Neuronal stem cell (in vitro differentiated cells): Measurements from ENCODE around the gene DGKB.

Experiments used
- DNase-seq: peaks from one replicate; pipeline ENCODE4 v3.0.0-alpha.2; 2013; ENCODE audit warnings: low spot score
- H2AFZ ChIP-seq: one replicate; pipeline ENCODE4 v1.6.1; 2013; ENCODE audit warnings: mild to moderate bottlenecking, low read length, inconsistent platforms
- H2AK5ac ChIP-seq: 2 replicates; pipeline ENCODE4 v1.6.1; 2013; ENCODE audit warnings: low read depth, mild to moderate bottlenecking, inconsistent platforms, low read length, moderate library complexity, mixed read lengths
- H2BK120ac ChIP-seq: 2 replicates; pipeline ENCODE4 v1.6.1; 2013; ENCODE audit warnings: low read depth, mild to moderate bottlenecking, inconsistent platforms, low read length, moderate library complexity, mixed read lengths
- H2BK12ac ChIP-seq: one replicate; pipeline ENCODE4 v1.6.1; 2013; ENCODE audit warnings: low read length, inconsistent platforms
- H2BK15ac ChIP-seq: 2 replicates; pipeline ENCODE4 v1.6.1; 2013; ENCODE audit warnings: mild to moderate bottlenecking, low read length, inconsistent platforms, mixed read lengths
- H2BK5ac ChIP-seq: one replicate; pipeline ENCODE4 v1.6.1; 2013; ENCODE audit warnings: inconsistent platforms, mild to moderate bottlenecking, low read length, moderate library complexity
- H3K14ac ChIP-seq: one replicate; pipeline ENCODE4 v1.6.1; 2013; ENCODE audit warnings: low read length, inconsistent platforms
- H3K18ac ChIP-seq: 2 replicates; pipeline ENCODE4 v1.6.1; 2013; ENCODE audit warnings: low read length, inconsistent platforms
- H3K23ac ChIP-seq: 2 replicates; pipeline ENCODE4 v1.6.1; 2013; ENCODE audit warnings: low read depth, mild to moderate bottlenecking, mixed read lengths, low read length, inconsistent platforms; ENCODE audit not compliant: poor library complexity
- H3K27ac ChIP-seq: replicated peaks from 3 replicates; pipeline ENCODE4 v1.5.1; 2013; ENCODE audit warnings: low read length, inconsistent platforms
- H3K27me3 ChIP-seq, 3 experiments: 2 replicates each; pipeline ENCODE4 v1.6.1; 2013; ENCODE audit warnings: low read length in 3 of 3, mild to moderate bottlenecking in 2 of 3, inconsistent platforms in 1 of 3, low read depth in 1 of 3, mixed read lengths in 1 of 3, moderate library complexity in 1 of 3; ENCODE audit not compliant: control insufficient read depth in 3 of 3, insufficient read depth in 3 of 3
- H3K36me3 ChIP-seq, 2 donors: replicated peaks in 1 of 2; 2 replicates each; pipeline ENCODE4 v1.6.1; 2013; ENCODE audit warnings: low read length in 2 of 2; ENCODE audit not compliant: control insufficient read depth in 2 of 2, insufficient read depth in 2 of 2
- H3K4ac ChIP-seq: 2 replicates; pipeline ENCODE4 v1.6.1; 2013; ENCODE audit warnings: inconsistent platforms, mild to moderate bottlenecking, low read length, moderate library complexity
- H3K4me1 ChIP-seq, 2 donors: 1 replicate in 1 of 2; 2 replicates in 1 of 2; pipeline ENCODE4 v1.6.1; 2013; ENCODE audit warnings: low read length in 2 of 2, low read depth in 1 of 2; ENCODE audit not compliant: control insufficient read depth in 2 of 2, insufficient read depth in 1 of 2
- H3K4me2 ChIP-seq: one replicate; pipeline ENCODE4 v1.6.1; 2013; ENCODE audit warnings: mild to moderate bottlenecking, low read length, inconsistent platforms; ENCODE audit not compliant: insufficient read depth, poor library complexity, severe bottlenecking
- H3K4me3 ChIP-seq, 2 donors: 2 replicates each; pipeline ENCODE4 v1.5.1; 2013; ENCODE audit warnings: low read length in 2 of 2, mild to moderate bottlenecking in 2 of 2, inconsistent platforms in 1 of 2, moderate library complexity in 1 of 2
- H3K79me1 ChIP-seq: one replicate; pipeline ENCODE4 v1.6.1; 2013; ENCODE audit warnings: low read depth, mild to moderate bottlenecking, inconsistent platforms, low read length, moderate library complexity
- H3K9ac ChIP-seq: one replicate; pipeline ENCODE4 v1.6.1; 2013; ENCODE audit warnings: mild to moderate bottlenecking, low read depth, low read length, inconsistent platforms; ENCODE audit not compliant: poor library complexity
- H3K9me3 ChIP-seq, 2 donors: replicated peaks in 1 of 2; 2 replicates each; pipeline versions ENCODE3 to v1.6.1; 2013; ENCODE audit warnings: low read length in 2 of 2, mild to moderate bottlenecking in 2 of 2, inconsistent platforms in 1 of 2, low read depth in 1 of 2, mixed read lengths in 1 of 2, moderate library complexity in 1 of 2; ENCODE audit not compliant: control insufficient read depth in 2 of 2, insufficient read depth in 1 of 2
- H4K8ac ChIP-seq: one replicate; pipeline ENCODE4 v1.6.1; 2013; ENCODE audit warnings: low read depth, mild to moderate bottlenecking, inconsistent platforms, low read length, moderate library complexity
- H4K91ac ChIP-seq: one replicate; pipeline ENCODE4 v1.6.1; 2013; ENCODE audit warnings: low read length, low read depth, mild to moderate bottlenecking, inconsistent platforms; ENCODE audit not compliant: poor library complexity
- WGBS, 2 donors: extraction: QIAGEN DNeasy Blood & Tissue Kit; methylation state at CpG; one replicate each; pipeline ENCODE4 v1.1.7; 2013; ENCODE audit warnings: missing lambda C conversion rate in 2 of 2, mixed read lengths in 1 of 2; ENCODE audit not compliant: insufficient read length in 2 of 2, insufficient replicate concordance in 1 of 2; ENCODE audit errors: extremely low coverage in 2 of 2; 5-methylcytosine and 5-hydroxymethylcytosine counted together

The DGKB gene

DNA sequence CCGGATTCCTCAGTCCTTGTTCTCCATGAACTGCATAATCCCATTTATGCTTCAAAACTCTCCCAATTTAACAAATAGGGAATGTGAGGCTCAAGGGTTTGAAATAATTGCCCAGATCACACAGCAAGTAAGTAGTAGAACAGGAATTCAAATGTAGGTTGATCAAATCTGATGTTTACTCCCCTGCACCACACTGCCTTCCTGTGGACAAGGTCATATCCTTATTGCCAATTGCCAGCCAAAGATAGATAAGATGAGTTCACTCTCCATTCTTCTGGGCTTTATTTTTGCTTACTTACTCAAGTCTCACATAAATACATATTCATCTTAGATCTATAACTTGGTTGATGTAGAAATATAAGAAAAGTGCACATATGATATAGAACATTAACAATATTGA is 477.9 kb downstream of the DGKB start:
- no peak overlapping the region for H3K23ac ChIP-seq
- no peak overlapping the region for H2BK15ac ChIP-seq
- no peak overlapping the region for H2BK12ac ChIP-seq
- H3K36me3 ChIP-seq: no peaks in the 10 kb centered on the region
- WGBS, 2 donors: no CpG with 5 or more reads among the region's 1 CpG
- no peak overlapping the region for H4K8ac ChIP-seq
- H2BK120ac ChIP-seq: no peak overlapping the region
- peaks cover 3% of the 10 kb centered on the region in 2 donors for H3K4me1 ChIP-seq
- no peak overlapping the region for H3K14ac ChIP-seq
- no peak overlapping the region for H3K4me3 ChIP-seq
- H3K9me3 ChIP-seq: no peaks in the 10 kb centered on the region
- DNase-seq: no peak
- no peak overlapping the region for H4K91ac ChIP-seq
- no peaks in the 10 kb centered on the region for H3K79me1 ChIP-seq
- H3K18ac ChIP-seq: no peak overlapping the region
- H3K27ac ChIP-seq: no peak overlapping the region
- H2BK5ac ChIP-seq: no peak overlapping the region
- no peak overlapping the region for H3K4me2 ChIP-seq
- no peak overlapping the region for H3K9ac ChIP-seq
- no peaks in the 10 kb centered on the region for H3K27me3 ChIP-seq
- H2AFZ ChIP-seq: no peak overlapping the region
- H3K4ac ChIP-seq: no peak overlapping the region
- H2AK5ac ChIP-seq: no peak overlapping the region

DNA sequence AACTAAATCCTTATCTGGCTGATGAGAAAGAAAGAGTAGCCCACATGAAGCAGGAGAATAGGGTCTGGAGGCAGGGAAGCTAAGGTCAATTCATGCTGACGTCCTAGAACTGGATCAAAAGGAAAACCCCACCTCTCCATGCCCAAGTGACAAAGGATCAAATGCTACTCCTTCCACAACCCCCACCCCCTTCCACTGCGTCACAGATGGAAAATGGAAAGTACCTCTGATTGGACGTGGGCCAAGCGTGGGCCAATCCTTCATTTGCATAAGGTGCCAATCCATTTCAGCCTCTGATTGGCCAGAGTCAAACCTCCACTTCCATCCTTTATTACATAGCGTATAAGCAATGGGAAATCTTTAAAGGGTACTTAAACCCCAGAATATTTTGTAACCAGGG is 481.8 kb downstream of the DGKB start:
- H2AFZ ChIP-seq: peak overlapping the region; percentile 49
- no peak overlapping the region for H3K18ac ChIP-seq
- no peaks in the 10 kb centered on the region for H3K27me3 ChIP-seq

DNA sequence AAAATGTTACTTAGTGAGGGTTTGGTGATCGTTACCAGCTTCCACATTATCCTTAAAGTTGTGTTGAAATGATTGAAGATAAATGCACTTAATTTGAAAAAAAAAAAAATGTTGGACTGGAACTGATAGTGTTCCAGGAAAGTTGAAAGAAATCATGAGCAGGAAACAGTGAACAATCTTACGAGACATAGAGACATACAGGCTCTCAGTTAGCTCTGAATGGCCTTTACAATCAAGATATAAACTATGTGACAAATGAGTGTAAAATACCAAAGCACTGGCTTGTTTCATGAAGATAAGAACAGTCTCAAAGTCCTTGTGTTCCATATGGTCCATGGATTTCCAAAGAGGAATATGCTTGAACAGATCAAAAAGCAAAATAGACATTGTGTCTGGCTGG is 483.0 kb downstream of the DGKB start:
- Histone ChIP-seq H3K23ac (no peak overlapping the region), H2BK120ac (no peak overlapping the region), H2AFZ (peak overlapping the region; percentile 48), H3K4me2 (no peak overlapping the region), H3K79me1 (no peaks in the 10 kb centered on the region), H2BK5ac (no peak overlapping the region), H3K14ac (no peak overlapping the region), H3K4ac (no peak overlapping the region), H4K8ac (no peak overlapping the region), H3K27ac (no peak overlapping the region), H4K91ac (no peak overlapping the region), H3K9me3 (no peaks in the 10 kb centered on the region), H2BK15ac (no peak overlapping the region), H2AK5ac (no peak overlapping the region), H3K18ac (no peak overlapping the region), H3K36me3 (no peaks in the 10 kb centered on the region), H2BK12ac (no peak overlapping the region), H3K27me3 (no peaks in the 10 kb centered on the region), H3K4me1 (peaks cover 3% of the 10 kb centered on the region in 2 donors), H3K9ac (no peak overlapping the region), H3K4me3 (no peak overlapping the region)
- WGBS, 2 donors: no CpG with 5 or more reads among the region's 2 CpGs
- DNase-seq: no peak

More for the DNA sequence above, 481.8 kb downstream of the DGKB start:
- no peak overlapping the region for H3K14ac ChIP-seq
- H3K36me3 ChIP-seq: no peaks in the 10 kb centered on the region
- H3K27ac ChIP-seq: no peak overlapping the region
- H4K91ac ChIP-seq: no peak overlapping the region
- no peak overlapping the region for H2BK120ac ChIP-seq
- H2BK15ac ChIP-seq: no peak overlapping the region
- no peak for DNase-seq
- H4K8ac ChIP-seq: no peak overlapping the region
- no peak overlapping the region for H2BK12ac ChIP-seq
- H3K4me3 ChIP-seq: no peak overlapping the region
- no peak overlapping the region for H3K4ac ChIP-seq
- H3K23ac ChIP-seq: no peak overlapping the region
- no CpG with 5 or more reads among the region's 5 CpGs for WGBS, 2 donors
- H3K4me1 ChIP-seq: peaks cover 3% of the 10 kb centered on the region in 2 donors
- H3K9ac ChIP-seq: no peak overlapping the region
- no peak overlapping the region for H2BK5ac ChIP-seq
- no peak overlapping the region for H3K4me2 ChIP-seq
- no peaks in the 10 kb centered on the region for H3K79me1 ChIP-seq
- H3K9me3 ChIP-seq: no peaks in the 10 kb centered on the region
- H2AK5ac ChIP-seq: no peak overlapping the region

DNA sequence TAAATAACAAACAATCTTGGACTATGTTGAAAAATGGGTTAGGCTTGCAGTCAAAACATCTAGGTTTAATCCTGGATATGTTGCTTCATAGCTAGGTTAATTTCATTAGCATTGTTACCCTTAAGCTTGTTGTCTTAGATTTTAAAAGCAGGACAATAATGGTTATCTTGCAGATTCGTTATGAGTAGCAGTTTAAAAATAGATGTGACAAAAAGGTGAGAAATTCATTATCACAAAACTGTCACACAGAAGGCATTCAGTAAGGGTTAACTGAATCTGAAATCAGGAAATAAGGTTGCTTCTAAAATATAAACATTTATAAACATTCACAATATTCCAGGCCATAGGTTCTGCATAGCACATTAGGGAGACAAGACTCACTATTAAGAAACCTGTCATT is 483.9 kb downstream of the DGKB start:
- Histone ChIP-seq H3K23ac (no peak overlapping the region), H2BK5ac (no peak overlapping the region), H3K9me3 (no peaks in the 10 kb centered on the region), H2AFZ (no peak overlapping the region), H2BK12ac (no peak overlapping the region), H3K36me3 (no peaks in the 10 kb centered on the region), H2AK5ac (no peak overlapping the region), H2BK120ac (no peak overlapping the region), H3K14ac (no peak overlapping the region), H3K4me3 (no peak overlapping the region), H4K8ac (no peak overlapping the region), H2BK15ac (no peak overlapping the region), H3K4me1 (peaks cover 3% of the 10 kb centered on the region in 2 donors), H3K9ac (no peak overlapping the region), H3K4me2 (no peak overlapping the region), H4K91ac (no peak overlapping the region), H3K27ac (no peak overlapping the region), H3K27me3 (no peaks in the 10 kb centered on the region), H3K79me1 (no peaks in the 10 kb centered on the region), H3K18ac (no peak overlapping the region), H3K4ac (no peak overlapping the region)
- no peak for DNase-seq
- WGBS, 2 donors: no CpG with 5 or more reads among the region's 1 CpG
